Measurements from ENCODE around the gene PICALM. TPM values are rescaled to one million over a fixed set of nuclear protein-coding genes. Genes with fewer than 3 reads are reported as not detected.

The PICALM gene
- total and polyA plus RNA-seq, 2 donors (not counting 3 experiments of a cell fraction or from before 2014, with no cell fraction given), result 181 to 202 TPM

DNA sequence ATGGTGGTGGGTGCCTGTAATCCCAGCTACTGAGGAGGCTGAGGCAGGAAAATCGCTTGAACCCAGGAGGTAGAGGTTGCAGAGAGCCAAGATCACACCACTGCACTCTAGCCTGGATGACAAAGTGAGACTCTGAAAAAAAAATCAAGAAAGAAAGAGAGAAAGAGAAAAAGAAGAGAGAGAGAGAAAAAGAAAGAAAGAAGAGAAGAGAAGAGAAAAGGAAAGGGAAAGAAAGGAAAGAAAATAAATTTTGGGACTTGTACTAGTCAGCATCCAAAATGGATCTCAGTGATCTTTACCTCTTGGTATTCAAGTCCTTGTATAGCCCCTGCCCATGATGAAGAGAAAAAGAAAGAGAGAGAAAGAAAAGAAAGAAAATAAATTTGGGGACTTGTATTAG, 22.2 kb upstream of the PICALM start:
- no TSS peak for BruUV-seq (replicated peaks)
- TF ChIP-seq FOS (IDR thresholded peaks at IDR 0.05; ENCODE audit: borderline replicate concordance, insufficient read depth, low read length), result no peak
- no peak for TF ChIP-seq EZH2 (IDR thresholded peaks at IDR 0.05; ENCODE audit: borderline replicate concordance, low read depth, low read length, severe bottlenecking)
- TF ChIP-seq JUN (IDR thresholded peaks at IDR 0.05; ENCODE audit: borderline replicate concordance, insufficient read depth, insufficient read length, low read depth), result no peak
- TF ChIP-seq MAX (IDR thresholded peaks at IDR 0.05; ENCODE audit: insufficient read depth, insufficient read length), result no peak
- no peak for TF ChIP-seq POLR2A (IDR thresholded peaks at IDR 0.05; ENCODE audit: low read depth, low read length)
- no peak for TF ChIP-seq MYC (IDR thresholded peaks at IDR 0.05; ENCODE audit: low read depth, low read length)
- TF ChIP-seq, protein P1, sequence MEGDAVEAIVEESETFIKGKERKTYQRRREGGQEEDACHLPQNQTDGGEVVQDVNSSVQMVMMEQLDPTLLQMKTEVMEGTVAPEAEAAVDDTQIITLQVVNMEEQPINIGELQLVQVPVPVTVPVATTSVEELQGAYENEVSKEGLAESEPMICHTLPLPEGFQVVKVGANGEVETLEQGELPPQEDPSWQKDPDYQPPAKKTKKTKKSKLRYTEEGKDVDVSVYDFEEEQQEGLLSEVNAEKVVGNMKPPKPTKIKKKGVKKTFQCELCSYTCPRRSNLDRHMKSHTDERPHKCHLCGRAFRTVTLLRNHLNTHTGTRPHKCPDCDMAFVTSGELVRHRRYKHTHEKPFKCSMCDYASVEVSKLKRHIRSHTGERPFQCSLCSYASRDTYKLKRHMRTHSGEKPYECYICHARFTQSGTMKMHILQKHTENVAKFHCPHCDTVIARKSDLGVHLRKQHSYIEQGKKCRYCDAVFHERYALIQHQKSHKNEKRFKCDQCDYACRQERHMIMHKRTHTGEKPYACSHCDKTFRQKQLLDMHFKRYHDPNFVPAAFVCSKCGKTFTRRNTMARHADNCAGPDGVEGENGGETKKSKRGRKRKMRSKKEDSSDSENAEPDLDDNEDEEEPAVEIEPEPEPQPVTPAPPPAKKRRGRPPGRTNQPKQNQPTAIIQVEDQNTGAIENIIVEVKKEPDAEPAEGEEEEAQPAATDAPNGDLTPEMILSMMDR (IDR thresholded peaks at IDR 0.05; ENCODE audit: extremely low read depth in 1 of 2, insufficient read depth in 1 of 2, low read depth in 1 of 2, low read length in 2 of 2), result no peak
- TF ChIP-seq POLR2AphosphoS5 (IDR thresholded peaks at IDR 0.05; ENCODE audit: insufficient read depth, low read depth, low read length), result no peak
- TF ChIP-seq GATA2 (IDR thresholded peaks at IDR 0.05; ENCODE audit: insufficient read depth, insufficient read length, low read depth, low read length), result no peak
- no peaks in the 10 kb centered on the region for H4K20me1 ChIP-seq (replicated peaks; ENCODE audit: control insufficient read depth, extremely low read depth, insufficient read depth, low read length)
- H3K9me1 ChIP-seq (replicated peaks; ENCODE audit: control insufficient read depth, extremely low read depth, insufficient read depth, low read length), result no peaks in the 10 kb centered on the region
- dilution Hi-C loops (cut with MboI; ENCODE audit: extremely low pct_ligation_motif_present, low sequenced_read_pairs) (no loop called here), intact Hi-C loops (cut with micrococcal nuclease) (no loop called here)
- no peak for DNase-seq (ENCODE audit: low read depth, low spot score)
- no peaks in the 10 kb centered on the region for H3K4me1 ChIP-seq (ENCODE audit: control insufficient read depth, extremely low read depth, insufficient read depth, low read length)
- no peaks in the 10 kb centered on the region for H3K27me3 ChIP-seq (ENCODE audit: control insufficient read depth in 2 of 2, insufficient read depth in 2 of 2, low read length in 2 of 2)
- H3K4me2 ChIP-seq (ENCODE audit: insufficient read depth, low read length), result no peak overlapping the region
- no peaks in the 10 kb centered on the region for H3K36me3 ChIP-seq (ENCODE audit: control insufficient read depth in 2 of 2, extremely low read depth in 1 of 2, insufficient read depth in 2 of 2, low read length in 2 of 2)
- ChIA-PET CTCF (no interaction called here), POLR2A (no interaction called here)
- no peak overlapping the region for H3K9ac ChIP-seq (replicated peaks; ENCODE audit: extremely low read depth, insufficient read depth, low read length)
- H3K27ac ChIP-seq (ENCODE audit: insufficient read depth, low read depth, low read length), result no peak overlapping the region
- no peak overlapping the region for H3K4me3 ChIP-seq (replicated peaks in 1 of 3; ENCODE audit: insufficient read depth in 1 of 3, low read depth in 1 of 3, low read length in 3 of 3)
- no peaks in the 10 kb centered on the region for H3K9me3 ChIP-seq (replicated peaks; ENCODE audit: control insufficient read depth, insufficient read depth, low read length)
- no peaks in the 10 kb centered on the region for H3K79me2 ChIP-seq (ENCODE audit: control insufficient read depth, insufficient read depth, low read length)
- H2AFZ ChIP-seq (ENCODE audit: low read depth, low read length), result no peak overlapping the region
- FAIRE-seq, result no peak

Data from endothelial cell of umbilical vein (primary cell).